HG03139 (cell line): ENCODE results near the gene GADD45A.
"Not testable (repeated sequence)": the region's sequence is repeated elsewhere in the genome, so short reads cannot be mapped to it uniquely, and the experiment has no call there.

Experiments
- ATAC-seq: cut with Tn5 transposase; IDR thresholded peaks from one replicate; pipeline ENCODE4 v1.9.1; 2021; ENCODE audit not compliant: unreplicated experiment

GADD45A gene

GRCh38 chr1:67719329-67720196 is 34.6 kb downstream of the GADD45A start:
- ATAC-seq = no peak

- ATAC-seq = no peak
Measured at GRCh38 chr1:67721112-67721511, 36.1 kb downstream of the GADD45A start.

DNA sequence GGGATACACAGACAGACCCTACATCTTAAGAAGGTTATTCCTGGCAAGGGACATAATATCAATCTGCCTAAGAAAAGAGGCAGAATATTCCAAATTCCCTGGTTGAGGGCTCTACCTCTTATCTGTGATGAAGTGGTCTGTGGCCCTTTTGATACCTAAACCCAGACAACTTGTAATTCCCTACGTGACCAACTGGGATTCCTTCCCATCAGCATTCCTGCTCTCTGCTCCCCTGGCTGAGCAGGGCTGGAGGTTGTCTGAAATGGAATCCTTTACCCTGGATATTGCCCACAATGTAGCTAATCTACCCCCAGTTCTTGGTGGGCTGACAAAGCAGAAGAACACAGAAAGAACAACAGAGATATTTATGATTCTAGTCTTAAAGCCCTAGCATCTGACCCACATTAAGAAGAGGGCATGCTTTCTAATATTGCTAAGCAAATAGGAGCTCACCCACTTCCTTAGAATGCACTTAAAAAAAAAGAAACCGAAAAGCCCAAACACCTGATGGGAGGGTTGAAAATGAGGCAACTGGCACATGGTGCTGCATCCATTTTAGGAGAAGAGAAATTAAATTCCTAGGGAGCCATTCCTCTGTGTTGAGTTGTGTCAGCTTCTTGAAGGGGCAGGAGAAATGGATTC is 36.8 kb downstream of the GADD45A start:
- no peak for ATAC-seq

- ATAC-seq = no peak
Measured at GRCh38 chr1:67722292-67722944, 37.4 kb downstream of the GADD45A start.

- no peak for ATAC-seq
Measured at GRCh38 chr1:67723126-67723525, 38.1 kb downstream of the GADD45A start.

- peak; percentile 48 for ATAC-seq
Measured at GRCh38 chr1:67723620-67724019, 38.6 kb downstream of the GADD45A start.

DNA sequence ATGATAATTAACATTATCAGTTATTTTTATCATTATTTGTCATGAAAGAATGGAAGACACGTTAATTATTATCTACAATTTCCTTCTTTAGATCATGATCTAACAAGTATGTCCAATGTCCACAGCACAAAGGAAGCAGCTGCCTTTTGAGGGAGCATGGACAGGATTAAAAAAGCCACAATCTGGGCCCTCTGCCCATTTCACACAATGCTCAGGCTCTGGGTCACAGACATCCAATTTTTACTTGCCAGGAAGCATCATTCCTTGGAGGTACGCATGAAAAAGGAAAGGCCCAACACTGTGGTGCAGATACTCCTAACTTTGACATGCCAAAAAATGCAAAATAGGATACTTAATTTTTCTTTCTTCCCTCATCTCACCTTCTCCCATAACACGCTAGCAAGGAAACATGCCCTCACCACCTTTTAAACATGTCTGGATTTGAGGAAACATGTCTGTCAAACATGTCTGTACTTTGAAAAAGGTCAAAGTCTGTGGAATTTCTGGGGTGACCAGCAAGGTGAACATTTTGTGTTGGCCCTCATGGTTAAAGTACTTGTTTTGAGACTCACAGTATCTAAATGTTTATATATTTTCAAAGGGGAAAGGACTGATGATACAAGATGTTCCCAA is 40.0 kb downstream of the GADD45A start:
- ATAC-seq = no peak

DNA sequence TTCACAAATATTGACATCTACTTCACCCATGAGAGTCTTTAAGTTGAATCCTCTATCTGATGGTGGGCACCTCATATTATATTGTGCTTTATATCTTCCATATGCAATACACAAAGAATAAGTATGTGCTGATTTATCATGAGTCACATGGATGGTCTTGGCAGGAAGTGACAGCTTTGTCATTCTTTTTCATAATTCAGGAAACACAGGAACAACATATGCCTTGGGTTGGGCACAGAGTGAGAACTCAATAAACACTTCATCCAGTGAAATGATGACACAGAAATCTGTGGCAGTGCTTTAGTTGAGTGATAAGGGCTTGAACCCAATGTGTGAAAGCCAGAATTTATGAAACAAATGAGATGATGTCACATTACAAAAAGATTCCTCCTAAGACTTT is 41.2 kb downstream of the GADD45A start:
- ATAC-seq = no peak

GRCh38 chr1:67729872-67730271 is 44.9 kb downstream of the GADD45A start:
- no peak for ATAC-seq

- ATAC-seq = not testable (repeated sequence)
Measured at GRCh38 chr1:67730312-67730711, 45.3 kb downstream of the GADD45A start.

DNA sequence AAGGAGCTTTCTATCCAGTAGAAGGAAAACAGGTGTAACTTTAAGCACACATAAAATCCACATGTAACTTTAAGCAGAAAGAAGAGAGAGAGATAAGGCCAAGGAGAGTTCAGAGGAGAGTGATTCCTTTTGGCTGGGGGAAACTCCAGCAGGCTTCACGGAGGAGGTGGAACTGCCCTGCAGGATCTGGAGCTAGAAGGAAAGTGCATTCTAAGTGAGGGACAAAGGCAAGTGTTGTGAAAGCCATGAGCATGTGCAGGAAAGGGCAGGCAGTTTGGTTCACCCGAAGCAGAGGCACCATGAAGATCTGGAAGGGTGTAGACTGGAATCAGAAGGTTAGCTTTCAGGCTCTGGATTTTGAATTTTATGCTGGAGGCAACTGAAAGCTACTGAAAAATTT is 46.3 kb downstream of the GADD45A start:
- ATAC-seq = no peak

DNA sequence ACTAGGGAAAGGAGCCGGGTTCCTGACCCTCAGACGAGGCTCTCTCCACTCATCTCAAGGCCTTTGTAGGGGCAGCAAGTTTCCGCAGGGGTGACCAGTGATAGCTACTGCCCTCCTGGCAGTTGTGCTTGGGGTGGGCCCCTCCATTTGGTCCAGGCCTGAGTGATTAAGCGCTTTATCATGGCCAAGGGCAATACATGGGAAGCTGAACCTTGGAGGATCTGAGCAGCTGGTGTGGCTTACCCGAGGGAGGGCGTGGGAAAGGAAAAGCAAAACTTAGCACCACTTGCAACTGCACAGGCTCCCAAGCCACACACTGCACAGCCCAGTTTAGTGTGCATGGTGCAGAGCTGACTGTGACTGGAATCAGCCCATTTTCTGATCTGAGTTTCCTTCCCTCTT is 47.8 kb downstream of the GADD45A start:
- peak; percentile 34 for ATAC-seq

DNA sequence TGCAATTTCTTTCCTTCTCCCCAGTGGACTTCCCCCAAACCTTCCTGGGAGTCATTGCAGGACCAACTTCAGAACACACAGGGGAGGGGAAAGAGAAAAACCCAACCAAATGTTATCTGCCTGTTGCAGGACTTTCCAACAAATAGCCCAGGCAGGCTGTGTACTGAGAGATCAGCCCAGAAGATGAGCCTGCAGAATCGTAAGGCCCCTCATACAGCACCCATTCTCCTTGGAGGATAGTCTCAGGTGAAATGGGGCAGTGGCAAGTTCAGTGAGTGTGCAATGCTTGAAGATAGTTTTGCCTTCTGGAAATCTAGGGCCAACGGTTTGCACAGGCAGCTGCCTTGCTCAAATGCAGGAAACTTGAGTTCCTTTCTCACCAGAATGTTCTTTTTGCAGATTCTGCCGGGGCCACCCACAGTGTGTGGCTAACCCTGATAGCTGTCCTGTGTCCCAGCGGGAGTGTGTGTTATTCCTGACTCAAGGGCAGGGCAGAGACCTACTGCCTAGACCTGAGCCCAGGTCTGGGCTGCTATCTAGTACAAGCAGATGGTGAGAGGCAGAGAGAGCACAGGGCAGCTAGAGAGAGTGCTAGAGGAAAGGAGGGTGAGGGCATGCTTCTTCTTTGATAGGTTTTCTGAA is 48.8 kb downstream of the GADD45A start:
- ATAC-seq = no peak

GRCh38 chr1:67734323-67734690 is 49.3 kb downstream of the GADD45A start:
- no peak for ATAC-seq

- no peak for ATAC-seq
Measured at GRCh38 chr1:67735206-67735605, 50.2 kb downstream of the GADD45A start.

- ATAC-seq = peak; percentile 92
Measured at GRCh38 chr1:67735806-67736627, 51.0 kb downstream of the GADD45A start.

DNA sequence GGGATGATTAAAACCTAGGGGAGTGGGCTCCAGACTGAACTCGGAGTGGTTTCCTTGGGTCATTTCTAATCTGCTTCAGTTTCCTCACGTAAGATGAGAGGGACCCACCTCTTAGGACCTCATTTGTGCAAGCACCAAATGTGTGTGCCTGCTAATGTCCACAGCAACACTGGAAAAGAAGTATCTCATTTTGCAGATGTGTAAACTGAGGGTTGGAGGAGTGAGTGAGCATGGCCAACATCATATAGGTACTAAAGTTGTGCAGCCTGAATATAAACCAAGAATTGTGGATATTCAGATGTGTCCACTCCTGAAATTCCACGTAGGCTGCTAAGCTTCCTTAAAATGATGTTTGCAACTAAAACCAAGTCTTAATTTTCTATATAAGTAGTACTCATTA is 51.7 kb downstream of the GADD45A start:
- ATAC-seq = no peak

GRCh38 chr1:67737875-67738274 is 52.9 kb downstream of the GADD45A start:
- no peak for ATAC-seq
